ENCODE results near the gene ZSWIM1.

The ZSWIM1 gene

GRCh38 chr20:45848421-45848820 lies 32.6 kb upstream of the ZSWIM1 start:
- TF ChIP-seq CTCF (conservative IDR thresholded peaks at IDR 0.05), result no peak
- H3K27ac ChIP-seq, result no peak overlapping the region

GRCh38 chr20:45848969-45849582 lies 32.0 kb upstream of the ZSWIM1 start:
- no peak for TF ChIP-seq CTCF (conservative IDR thresholded peaks at IDR 0.05)
- H3K27ac ChIP-seq, result no peak overlapping the region

GRCh38 chr20:45850238-45850637 lies 30.8 kb upstream of the ZSWIM1 start:
- no peak overlapping the region for H3K27ac ChIP-seq
- TF ChIP-seq CTCF (conservative IDR thresholded peaks at IDR 0.05), result no peak

- no peak for TF ChIP-seq CTCF (conservative IDR thresholded peaks at IDR 0.05)
- H3K27ac ChIP-seq, result no peak overlapping the region
Observed at GRCh38 chr20:45850926-45851325, 30.1 kb upstream of the ZSWIM1 start.

- TF ChIP-seq CTCF (conservative IDR thresholded peaks at IDR 0.05), result no peak
- H3K27ac ChIP-seq, result no peak overlapping the region
Observed at GRCh38 chr20:45851501-45851900, 29.5 kb upstream of the ZSWIM1 start.

- H3K27ac ChIP-seq, result no peak overlapping the region
- no peak for TF ChIP-seq CTCF (conservative IDR thresholded peaks at IDR 0.05)
Observed at GRCh38 chr20:45852326-45852725, 28.7 kb upstream of the ZSWIM1 start.

- H3K27ac ChIP-seq, result no peak overlapping the region
- no peak for TF ChIP-seq CTCF (conservative IDR thresholded peaks at IDR 0.05)
Observed at GRCh38 chr20:45853484-45853883, 27.5 kb upstream of the ZSWIM1 start.

All from VCaP (cell line).